ENCODE results near the gene SH3GL3.

Gene SH3GL3

GRCh38 chr15:83462026-83462425 lies 14.9 kb downstream of the SH3GL3 start:
- DNase-seq (ENCODE audit: low read depth in 2 of 2, low spot score in 1 of 2): no peak

- DNase-seq (ENCODE audit: low read depth in 2 of 2, low spot score in 1 of 2): no peak
Observed at GRCh38 chr15:83462953-83463433, 15.9 kb downstream of the SH3GL3 start.

- DNase-seq (ENCODE audit: low read depth in 2 of 2, low spot score in 1 of 2): no peak
Observed at GRCh38 chr15:83470887-83471286, 23.7 kb downstream of the SH3GL3 start.

GRCh38 chr15:83471307-83471866 lies 24.2 kb downstream of the SH3GL3 start:
- DNase-seq (ENCODE audit: low read depth in 2 of 2, low spot score in 1 of 2): no peak

GRCh38 chr15:83472151-83472550 lies 25.0 kb downstream of the SH3GL3 start:
- no peak for DNase-seq (ENCODE audit: low read depth in 2 of 2, low spot score in 1 of 2)

GRCh38 chr15:83472797-83473196 lies 25.7 kb downstream of the SH3GL3 start:
- no peak for DNase-seq (ENCODE audit: low read depth in 2 of 2, low spot score in 1 of 2)

GRCh38 chr15:83474578-83474977 lies 27.4 kb downstream of the SH3GL3 start:
- DNase-seq (ENCODE audit: low read depth in 2 of 2, low spot score in 1 of 2): no peak

GRCh38 chr15:83475551-83475950 lies 28.4 kb downstream of the SH3GL3 start:
- no peak for DNase-seq (ENCODE audit: low read depth in 2 of 2, low spot score in 1 of 2)

- DNase-seq (ENCODE audit: low read depth in 2 of 2, low spot score in 1 of 2): no peak
Observed at GRCh38 chr15:83476066-83476465, 28.9 kb downstream of the SH3GL3 start.

- DNase-seq (ENCODE audit: low read depth in 2 of 2, low spot score in 1 of 2): no peak
Observed at GRCh38 chr15:83476708-83477107, 29.6 kb downstream of the SH3GL3 start.

GRCh38 chr15:83477172-83477807 lies 30.1 kb downstream of the SH3GL3 start:
- DNase-seq (ENCODE audit: low read depth in 2 of 2, low spot score in 1 of 2): no peak

GRCh38 chr15:83477808-83478537 lies 30.8 kb downstream of the SH3GL3 start:
- DNase-seq (ENCODE audit: low read depth in 2 of 2, low spot score in 1 of 2): no peak

GRCh38 chr15:83483612-83484011 lies 36.5 kb downstream of the SH3GL3 start:
- DNase-seq (ENCODE audit: low read depth in 2 of 2, low spot score in 1 of 2): no peak

GRCh38 chr15:83484636-83485035 lies 37.5 kb downstream of the SH3GL3 start:
- DNase-seq (ENCODE audit: low read depth in 2 of 2, low spot score in 1 of 2): no peak

- DNase-seq (ENCODE audit: low read depth in 2 of 2, low spot score in 1 of 2): no peak
Observed at GRCh38 chr15:83486363-83486762, 39.2 kb downstream of the SH3GL3 start.

- no peak for DNase-seq (ENCODE audit: low read depth in 2 of 2, low spot score in 1 of 2)
Observed at GRCh38 chr15:83487519-83487918, 40.4 kb downstream of the SH3GL3 start.

- DNase-seq (ENCODE audit: low read depth in 2 of 2, low spot score in 1 of 2): no peak
Observed at GRCh38 chr15:83489690-83490089, 42.5 kb downstream of the SH3GL3 start.

GRCh38 chr15:83491486-83491885 lies 44.3 kb downstream of the SH3GL3 start:
- DNase-seq (ENCODE audit: low read depth in 2 of 2, low spot score in 1 of 2): no peak

- no peak for DNase-seq (ENCODE audit: low read depth in 2 of 2, low spot score in 1 of 2)
Observed at GRCh38 chr15:83496766-83497165, 49.6 kb downstream of the SH3GL3 start.

- no peak for DNase-seq (ENCODE audit: low read depth in 2 of 2, low spot score in 1 of 2)
Observed at GRCh38 chr15:83498374-83498773, 51.2 kb downstream of the SH3GL3 start.

- no peak for DNase-seq (ENCODE audit: low read depth in 2 of 2, low spot score in 1 of 2)
Observed at GRCh38 chr15:83498801-83499200, 51.7 kb downstream of the SH3GL3 start.

- no peak for DNase-seq (ENCODE audit: low read depth in 2 of 2, low spot score in 1 of 2)
Observed at GRCh38 chr15:83499476-83499875, 52.3 kb downstream of the SH3GL3 start.

Measured in stimulated activated CD8-positive, alpha-beta memory T cell treated with anti-CD3 and anti-CD28 coated beads, Interleukin-4, amount 100 ng/mL, for 4 hours (primary cell).